ENCODE data around the gene SLC7A8.
A peak's percentile ranks its signal among the peaks of the same experiment; 100 is the strongest.

Gene SLC7A8

GRCh38 chr14:23093104-23093503 lies 90.4 kb downstream of the SLC7A8 start:
- DNase-seq, result no peak

- no peak for DNase-seq
Measured at GRCh38 chr14:23091294-23092225, 91.9 kb downstream of the SLC7A8 start.

GRCh38 chr14:23090254-23090636 lies 93.2 kb downstream of the SLC7A8 start:
- no peak for DNase-seq

- no peak for DNase-seq
Measured at GRCh38 chr14:23089498-23090253, 93.8 kb downstream of the SLC7A8 start.

- no peak for DNase-seq
Measured at GRCh38 chr14:23086565-23086964, 96.9 kb downstream of the SLC7A8 start.

GRCh38 chr14:23085458-23085857 lies 98.0 kb downstream of the SLC7A8 start:
- DNase-seq, result peak; percentile 31

GRCh38 chr14:23080474-23080873 lies 103.0 kb downstream of the SLC7A8 start:
- no peak for DNase-seq

GRCh38 chr14:23079716-23080115 lies 103.7 kb downstream of the SLC7A8 start:
- no peak for DNase-seq

- no peak for DNase-seq
Measured at GRCh38 chr14:23078692-23079116, 104.8 kb downstream of the SLC7A8 start.

- DNase-seq, result no peak
Measured at GRCh38 chr14:23077962-23078361, 105.5 kb downstream of the SLC7A8 start.

GRCh38 chr14:23076785-23077408 lies 106.6 kb downstream of the SLC7A8 start:
- DNase-seq, result peak; percentile 48

All from activated CD4-positive, alpha-beta T cell treated with anti-CD3 and anti-CD28 coated beads, Interleukin-10, Interleukin-2, amounts not matched to agents 100 ng/mL and 50 ng/mL, durations not matched to agents 16 hours and 8 hours (primary cell).